DND-41 (cell line): ENCODE measurements around the gene FTMT.

Experiments used
- EZH2 ChIP-seq: IDR thresholded peaks from 3 replicates; pipeline ENCODE4 v1.6.1; 2012; ENCODE audit warnings: borderline replicate concordance, low read depth, mild to moderate bottlenecking, moderate library complexity, low read length, inconsistent platforms; ENCODE audit not compliant: severe bottlenecking
- TF ChIP-seq, protein P1 (sequence below): IDR thresholded peaks from 2 replicates; pipeline ENCODE4 v1.5.1; 2012; ENCODE audit warnings: borderline replicate concordance, low read length, moderate library complexity, mild to moderate bottlenecking; ENCODE audit not compliant: poor library complexity, severe bottlenecking; ENCODE audit errors: extremely low read depth

DNA sequence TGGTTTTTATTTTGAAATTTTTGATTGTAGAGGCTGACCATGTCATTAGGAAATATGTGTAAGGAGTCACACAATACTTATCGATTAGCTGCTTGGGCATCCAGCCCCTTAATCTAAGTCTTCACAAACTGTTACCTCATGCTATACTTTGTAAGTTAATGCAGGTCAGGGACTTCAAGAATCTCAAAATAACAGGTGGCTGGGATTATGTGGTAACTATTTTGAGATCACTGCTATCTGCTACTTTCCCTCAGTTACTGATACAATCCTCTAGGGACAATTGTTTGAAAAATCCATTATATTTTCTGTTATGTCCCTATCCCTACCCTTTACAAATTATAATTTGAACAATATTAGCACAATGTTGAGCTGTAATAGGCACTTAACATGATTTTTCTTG lies 21.7 kb downstream of the FTMT start:
- TF ChIP-seq, protein P1, sequence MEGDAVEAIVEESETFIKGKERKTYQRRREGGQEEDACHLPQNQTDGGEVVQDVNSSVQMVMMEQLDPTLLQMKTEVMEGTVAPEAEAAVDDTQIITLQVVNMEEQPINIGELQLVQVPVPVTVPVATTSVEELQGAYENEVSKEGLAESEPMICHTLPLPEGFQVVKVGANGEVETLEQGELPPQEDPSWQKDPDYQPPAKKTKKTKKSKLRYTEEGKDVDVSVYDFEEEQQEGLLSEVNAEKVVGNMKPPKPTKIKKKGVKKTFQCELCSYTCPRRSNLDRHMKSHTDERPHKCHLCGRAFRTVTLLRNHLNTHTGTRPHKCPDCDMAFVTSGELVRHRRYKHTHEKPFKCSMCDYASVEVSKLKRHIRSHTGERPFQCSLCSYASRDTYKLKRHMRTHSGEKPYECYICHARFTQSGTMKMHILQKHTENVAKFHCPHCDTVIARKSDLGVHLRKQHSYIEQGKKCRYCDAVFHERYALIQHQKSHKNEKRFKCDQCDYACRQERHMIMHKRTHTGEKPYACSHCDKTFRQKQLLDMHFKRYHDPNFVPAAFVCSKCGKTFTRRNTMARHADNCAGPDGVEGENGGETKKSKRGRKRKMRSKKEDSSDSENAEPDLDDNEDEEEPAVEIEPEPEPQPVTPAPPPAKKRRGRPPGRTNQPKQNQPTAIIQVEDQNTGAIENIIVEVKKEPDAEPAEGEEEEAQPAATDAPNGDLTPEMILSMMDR = no peak
- no peak for TF ChIP-seq EZH2
